ENCODE measurements around the gene ASAH2.

DNA sequence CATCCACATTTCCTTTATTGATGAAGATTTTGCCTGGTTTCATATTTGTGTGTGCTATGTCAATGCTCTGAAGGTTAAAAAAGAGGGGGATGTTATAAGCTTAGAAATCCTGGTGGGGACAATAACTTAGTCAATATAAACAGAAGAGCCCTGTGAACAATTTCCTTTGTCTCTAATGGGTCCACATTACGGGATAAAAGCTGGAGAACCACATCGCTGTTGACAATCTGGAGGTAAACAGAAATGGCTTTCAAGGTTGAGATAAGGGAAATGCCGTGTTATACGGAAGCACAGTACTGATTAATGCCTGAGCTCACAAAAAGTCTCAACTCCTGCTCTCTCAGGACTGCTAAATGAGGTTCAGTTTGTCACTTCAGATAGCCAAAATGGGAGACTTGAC is 16.8 kb downstream of the ASAH2 start:
- TF ChIP-seq GATA3 (IDR thresholded peaks at IDR 0.05; ENCODE audit: low read depth, low read length) (no peak), GATA2 (IDR thresholded peaks at IDR 0.05; ENCODE audit: low read depth, low read length) (no peak)

All from SH-SY5Y (cell line).